NCI-H82 (cell line): ENCODE data around the gene EFTUD2.
"Not testable (repeated sequence)": the region's sequence is repeated elsewhere in the genome, so short reads cannot be mapped to it uniquely, and the experiment has no call there.

Experiments used
- DNase-seq: peaks from one replicate; lab custom pipeline; 2025; lab: John Stamatoyannopoulos, UW

Gene EFTUD2

DNA sequence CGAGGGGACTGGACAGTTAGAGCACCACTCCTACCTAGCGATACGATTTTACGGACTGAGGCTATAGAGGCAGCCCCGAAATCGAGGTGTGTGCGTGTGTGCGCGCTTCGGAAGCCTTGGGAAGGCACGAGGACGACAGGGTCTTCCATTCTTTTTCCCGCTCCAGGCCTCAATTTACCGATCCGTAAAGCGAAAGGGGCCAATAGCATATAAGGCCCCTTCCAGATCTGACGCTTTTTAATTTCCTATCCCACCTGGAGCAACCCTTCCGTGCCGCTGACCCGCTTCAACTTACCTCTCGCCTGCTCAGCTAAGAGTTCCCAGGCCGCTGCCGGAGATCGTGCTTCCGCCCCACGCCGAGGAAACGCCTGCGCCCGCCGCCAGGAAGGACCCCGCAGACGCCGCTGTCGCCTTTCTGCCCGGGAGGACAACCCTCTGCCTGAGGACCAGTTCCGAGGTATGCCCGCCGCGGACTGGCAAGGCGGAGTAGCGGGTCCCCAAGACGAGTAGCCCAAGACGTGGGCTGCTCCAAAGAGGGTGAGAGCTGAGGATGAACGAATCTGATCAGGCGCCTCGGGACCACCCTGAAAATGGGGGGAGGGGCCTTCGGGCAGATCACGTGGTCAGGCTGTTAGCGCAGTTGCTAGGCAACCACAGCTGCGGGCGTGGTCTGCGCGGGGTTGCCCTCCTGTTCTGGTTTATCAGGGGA is at the start of gene EFTUD2:
Gene EFTUD2 (minus strand): TSS at position 372 of the 709 bp plus-strand sequence. CDS start 4,924 bp downstream, outside the sequence.
- peak; percentile 95 for DNase-seq

DNA sequence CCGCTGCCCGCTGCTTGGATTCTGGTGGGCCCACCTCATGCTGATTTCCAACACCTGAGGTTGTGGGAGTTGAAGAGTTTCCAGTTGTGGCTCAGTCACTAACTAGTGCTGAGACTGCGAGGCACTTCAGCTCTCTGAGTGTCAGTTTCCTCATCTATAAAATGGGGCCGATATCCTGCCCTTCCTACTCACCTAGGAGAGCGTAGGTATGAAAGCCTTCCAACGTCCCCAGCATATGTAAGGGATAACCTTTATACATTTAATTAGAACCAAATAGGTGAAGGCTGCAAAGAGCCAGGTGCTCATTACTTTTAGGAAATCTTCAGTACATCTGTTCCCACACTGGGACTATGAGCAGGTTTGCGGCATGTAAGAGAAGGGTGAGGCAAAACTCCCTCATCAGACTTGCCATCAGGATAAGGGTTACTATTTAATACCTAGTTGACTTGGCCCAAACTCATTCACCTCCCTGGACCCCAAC is 49.1 kb upstream of the EFTUD2 start:
- DNase-seq = no peak

DNA sequence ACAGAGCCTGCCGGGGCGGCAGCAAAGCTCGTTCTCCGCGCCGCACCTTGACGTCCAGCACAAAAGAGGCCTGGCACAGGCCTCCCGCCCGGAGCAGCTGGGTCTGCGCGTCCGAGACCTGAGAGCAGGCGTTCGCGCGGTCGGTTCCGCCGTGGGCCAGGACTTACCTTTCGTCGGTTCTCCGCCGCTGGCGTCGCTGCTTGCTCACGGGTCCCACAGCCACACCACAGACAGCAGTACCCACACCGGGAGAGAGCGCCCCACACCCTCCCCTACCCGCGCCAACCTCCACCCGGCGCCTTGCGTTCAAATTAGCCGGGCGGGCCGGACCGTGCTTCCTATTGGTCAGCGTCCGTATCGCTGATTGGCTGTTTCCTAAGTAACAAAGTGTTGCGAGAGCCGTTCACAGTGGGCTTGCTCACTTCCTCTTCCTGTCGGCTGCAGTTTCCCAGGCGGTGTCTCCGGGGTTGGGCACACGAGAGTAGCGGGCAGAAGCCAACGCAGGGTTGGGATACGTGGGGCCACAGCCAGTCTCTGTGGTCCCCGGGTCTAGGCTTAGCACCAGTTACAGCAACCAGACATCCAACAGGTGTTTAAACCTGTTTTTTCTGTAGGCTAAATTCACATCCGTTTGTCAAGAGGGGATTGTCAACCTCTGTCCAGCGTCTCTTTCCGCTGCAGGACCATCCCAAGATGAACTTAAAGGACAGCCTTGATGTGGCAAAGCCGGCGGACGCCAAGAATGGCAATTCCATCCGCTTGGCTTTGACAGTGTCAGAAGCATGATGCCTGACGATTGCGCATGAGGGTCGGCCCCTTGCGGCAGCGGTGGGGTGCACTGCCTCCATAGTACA is 48.4 kb upstream of the EFTUD2 start, which contains the start of gene KIF18B:
Gene KIF18B (minus strand): TSS at position 313 of the 854 bp plus-strand sequence. CDS start 11,429 bp downstream, outside the sequence.
- DNase-seq = peak; percentile 99

DNA sequence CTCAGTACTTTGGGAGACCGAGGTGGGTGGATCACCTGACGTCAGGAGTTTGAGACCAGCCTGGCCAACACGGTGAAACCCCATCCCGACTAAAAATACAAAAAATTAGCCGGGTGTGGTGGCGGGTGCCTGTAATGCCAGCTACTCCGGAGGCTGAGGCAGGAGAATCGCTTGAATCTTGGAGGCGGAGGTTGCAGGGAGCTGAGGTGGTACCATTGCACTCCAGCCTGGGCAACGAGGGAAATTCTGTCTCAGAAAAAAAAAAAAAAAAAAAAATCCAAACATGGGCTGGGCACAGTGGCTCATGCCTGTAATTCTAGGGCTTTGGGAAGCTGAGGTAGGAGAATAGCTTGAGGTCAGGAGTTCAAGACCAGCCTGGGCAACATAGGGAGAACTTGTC is 46.4 kb upstream of the EFTUD2 start:
- not testable (repeated sequence) for DNase-seq

DNA sequence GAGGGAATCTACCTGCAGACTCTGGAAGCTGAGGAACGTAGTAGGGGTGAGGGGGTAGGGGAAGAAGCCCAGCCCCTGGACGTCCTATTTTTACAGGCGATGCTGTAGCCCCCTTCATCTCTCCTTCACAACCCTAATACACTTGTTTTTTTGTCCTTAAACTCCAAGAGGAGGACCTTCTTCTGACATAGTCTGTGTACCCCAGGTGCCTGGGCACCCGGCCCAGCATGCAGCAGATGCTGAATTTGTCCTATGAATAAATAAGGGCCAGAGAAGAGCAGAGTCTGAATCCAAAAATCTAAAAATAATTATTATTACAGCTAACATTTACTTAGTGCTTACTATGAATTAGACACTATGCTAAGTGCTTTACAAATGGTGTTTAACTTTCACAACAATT is 43.2 kb upstream of the EFTUD2 start:
- DNase-seq = no peak

DNA sequence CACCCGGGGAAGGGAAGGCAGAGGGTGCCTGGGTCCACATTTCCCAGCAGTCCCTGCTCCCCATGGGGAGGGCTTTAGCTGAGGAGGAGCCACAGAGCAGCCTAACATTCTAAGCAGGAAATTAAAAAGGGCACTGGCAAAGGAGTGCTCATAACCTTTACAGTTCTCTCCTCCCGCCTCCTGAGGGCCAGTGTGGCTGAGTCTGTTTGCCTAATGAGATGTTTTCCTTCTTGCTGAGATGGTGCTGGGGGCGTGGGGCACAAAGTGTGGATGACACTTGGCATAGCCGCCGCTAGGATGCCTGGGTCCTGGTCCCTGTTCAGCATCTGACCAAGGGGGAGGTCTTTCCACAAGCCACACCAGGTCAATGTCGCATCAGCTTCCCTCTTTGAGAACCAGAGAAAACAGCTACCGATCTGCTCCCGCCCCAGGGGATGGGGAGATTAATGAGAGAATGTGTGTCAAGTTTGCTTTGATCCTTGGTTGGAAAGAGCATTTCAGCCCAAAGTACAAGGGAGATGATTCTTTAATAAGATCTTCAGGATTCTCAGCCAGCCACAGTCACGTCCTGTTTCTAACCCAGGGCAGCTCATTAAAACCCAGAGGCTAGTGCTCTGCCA is 42.6 kb upstream of the EFTUD2 start:
- DNase-seq = peak; percentile 33

DNA sequence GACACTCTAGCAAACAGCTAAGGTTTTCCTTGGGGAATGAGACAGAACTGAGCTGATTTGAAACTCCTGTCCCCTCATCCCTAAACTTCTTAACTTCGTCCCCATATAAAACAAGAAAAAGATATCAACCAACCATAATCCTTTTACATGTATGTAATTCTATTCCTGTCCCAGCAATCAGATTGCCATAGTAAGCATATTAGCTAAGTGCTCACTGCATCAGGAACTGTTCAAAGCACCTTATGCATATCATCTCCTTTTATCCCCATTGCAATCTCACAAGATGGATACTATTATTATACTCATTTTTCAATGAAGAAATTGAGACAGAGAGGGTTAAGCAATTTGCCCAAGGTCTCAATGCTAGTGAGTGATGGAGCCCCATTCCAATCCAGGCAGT is 41.5 kb upstream of the EFTUD2 start:
- DNase-seq = peak; percentile 38

DNA sequence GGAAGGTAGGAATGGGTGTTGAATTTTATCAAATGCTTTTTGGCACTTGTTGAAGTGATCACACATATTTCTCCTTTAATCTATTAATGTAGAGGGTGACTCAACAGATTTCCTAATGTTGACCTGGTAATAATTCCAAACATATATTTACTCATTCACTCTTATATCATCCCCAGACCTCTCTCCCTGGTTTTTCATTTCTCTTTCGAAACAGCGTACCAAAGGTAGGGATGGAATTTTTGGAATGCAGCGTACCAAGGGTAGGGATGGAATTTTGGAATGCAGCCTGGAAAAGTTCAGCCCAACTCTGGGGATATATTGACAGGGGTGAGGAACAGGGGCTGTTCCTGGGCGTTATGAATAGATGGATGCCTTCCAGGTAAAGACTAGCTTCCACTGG is 41.1 kb upstream of the EFTUD2 start:
- no peak for DNase-seq

DNA sequence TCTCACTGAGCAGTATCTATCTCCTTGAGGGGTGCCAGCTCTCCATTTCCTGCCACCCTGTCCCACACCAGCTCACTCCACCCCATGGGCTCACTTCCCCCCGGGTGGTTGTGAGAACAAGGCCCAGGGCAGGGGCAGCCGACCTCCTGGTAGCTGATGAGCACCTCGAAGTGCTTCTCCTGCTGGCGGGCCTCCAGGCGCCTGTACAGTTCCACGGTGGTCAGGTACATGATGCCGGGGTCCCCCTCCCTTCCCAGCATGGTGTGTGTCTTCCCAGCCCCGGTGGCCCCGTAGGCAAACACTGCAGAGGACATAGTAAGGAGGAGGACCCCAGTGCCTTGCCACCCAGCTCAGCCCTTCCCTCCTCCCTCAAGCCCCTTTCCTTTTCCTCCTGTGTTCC is 35.9 kb upstream of the EFTUD2 start:
- DNase-seq = no peak

DNA sequence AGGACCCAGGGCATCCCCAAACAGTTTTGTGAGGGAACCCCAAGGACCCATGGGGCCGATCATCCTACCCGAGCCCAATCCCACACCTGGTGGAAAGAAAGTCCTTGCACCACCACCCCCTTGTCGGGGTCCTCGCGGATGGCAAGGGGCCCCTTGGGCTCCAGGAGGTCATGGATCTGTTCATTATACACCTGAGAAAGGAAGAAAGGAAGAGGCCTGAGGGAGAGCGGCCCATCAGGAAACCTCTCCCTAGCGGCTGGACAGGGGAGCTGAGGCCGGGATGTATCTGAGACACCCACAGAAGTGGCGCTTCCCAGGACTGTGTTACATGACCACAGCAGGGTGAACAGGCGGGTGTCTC is 35.5 kb upstream of the EFTUD2 start:
- DNase-seq = no peak

DNA sequence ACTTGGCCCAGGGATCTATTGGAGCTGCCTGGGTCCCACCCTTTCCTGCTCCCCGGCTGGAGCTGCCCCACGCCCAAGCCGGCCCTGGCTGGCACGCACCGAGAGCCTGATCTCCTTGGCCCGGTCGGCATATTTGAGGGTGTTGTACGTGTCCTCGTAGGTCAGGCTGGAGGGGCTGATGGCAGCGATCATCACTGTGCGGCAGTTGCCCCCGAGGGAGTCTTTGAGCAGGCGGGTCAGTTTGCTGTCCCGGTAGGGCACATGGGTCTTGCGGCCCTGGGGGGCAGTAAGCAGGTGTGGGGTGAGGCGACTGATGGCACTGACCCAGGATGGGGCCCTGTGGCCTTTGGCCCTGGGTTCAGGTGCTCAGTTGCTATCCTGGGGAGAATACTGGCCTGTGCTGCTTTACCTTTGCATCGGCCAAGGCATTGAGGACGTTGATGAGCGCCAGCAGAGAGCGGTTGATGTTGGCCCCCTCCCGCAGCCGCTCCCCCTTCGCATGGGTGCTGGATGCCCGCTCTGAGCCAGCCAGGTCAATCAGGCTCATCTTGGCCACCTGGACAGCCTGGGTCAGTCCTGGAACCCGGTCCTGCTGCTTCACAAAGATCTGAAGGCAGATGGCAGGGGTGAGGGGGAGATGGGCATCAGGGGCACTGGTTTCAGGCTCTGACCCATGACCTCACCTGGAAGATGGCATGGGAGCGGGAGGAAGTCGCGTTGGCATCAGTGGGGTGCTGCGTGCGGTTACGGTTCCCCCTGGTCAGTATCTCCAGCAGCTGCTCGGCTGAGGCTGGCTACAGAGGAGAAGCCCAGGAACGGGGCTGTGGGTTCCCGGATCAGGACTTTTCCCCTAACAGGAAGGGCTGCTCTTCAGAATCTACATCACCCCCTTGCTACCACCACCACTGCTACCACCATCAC is 34.8 kb upstream of the EFTUD2 start:
- DNase-seq = no peak

DNA sequence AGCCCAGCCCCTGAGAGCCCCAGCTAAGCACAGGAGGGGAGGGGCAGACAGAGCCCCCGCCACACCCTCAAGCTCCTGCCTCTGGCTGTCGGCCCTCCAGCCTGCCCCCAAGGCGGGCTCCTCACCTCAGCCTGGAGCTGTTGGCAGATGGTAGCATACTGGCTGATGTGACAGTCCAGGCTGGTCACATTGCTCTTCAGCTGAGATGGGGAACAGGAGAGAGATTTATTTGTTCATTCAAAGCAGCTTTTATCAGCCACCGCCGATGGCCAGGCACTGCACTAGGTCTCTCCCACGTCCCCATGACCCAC is 33.5 kb upstream of the EFTUD2 start:
- DNase-seq = no peak

DNA sequence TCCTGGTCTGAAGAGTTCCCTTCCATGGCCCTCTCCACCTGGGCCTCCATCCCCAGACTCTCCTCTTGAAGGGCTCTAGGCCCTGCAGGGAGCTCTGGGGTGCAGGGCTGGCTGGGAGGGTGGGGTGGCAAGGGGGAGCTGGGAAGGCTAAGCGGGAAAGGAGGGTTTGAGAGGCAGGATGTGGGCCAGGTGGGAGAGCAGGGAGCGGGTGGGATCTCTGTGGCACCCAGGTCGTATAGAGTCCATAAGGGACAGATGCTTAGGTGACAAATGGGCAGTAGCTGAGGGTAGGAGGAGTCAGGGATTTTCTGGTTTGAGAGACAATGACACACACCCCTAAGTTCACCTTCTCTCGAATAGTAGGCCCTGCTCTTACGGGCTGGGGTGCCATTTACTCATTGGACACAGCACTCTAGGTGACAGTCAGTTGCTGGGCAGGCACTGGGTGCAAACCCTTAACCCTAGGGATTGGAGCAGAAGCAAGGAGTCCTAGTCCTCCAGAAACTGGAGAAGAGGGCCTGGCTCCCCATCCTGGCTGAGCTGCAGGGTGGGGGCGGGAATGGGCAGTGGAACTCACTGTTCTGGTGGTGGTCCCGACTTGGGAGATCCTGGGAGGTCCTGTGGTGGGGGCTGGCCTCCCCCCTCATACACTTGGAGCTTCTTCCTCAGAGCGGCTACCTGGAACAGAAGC is 33.0 kb upstream of the EFTUD2 start:
- no peak for DNase-seq

DNA sequence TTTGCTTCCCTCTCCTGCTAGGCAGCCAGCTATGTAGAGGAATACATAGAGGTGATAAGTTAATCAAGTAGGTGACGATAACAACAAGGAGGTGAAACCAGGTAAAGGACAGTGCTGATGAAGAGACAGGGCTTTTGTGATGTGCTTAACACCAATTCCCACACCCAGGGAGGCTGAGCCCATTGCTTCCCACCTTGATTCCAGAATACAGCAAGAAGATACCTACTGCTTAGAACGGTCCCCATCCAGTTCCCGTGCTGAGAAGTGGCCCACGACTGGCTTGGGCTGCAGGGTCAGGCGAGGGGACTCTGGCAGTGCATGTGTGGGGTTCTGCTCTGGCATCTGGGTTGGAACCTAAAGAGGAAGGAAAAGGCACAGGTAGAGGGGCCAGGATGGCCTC is 32.1 kb upstream of the EFTUD2 start:
- no peak for DNase-seq

DNA sequence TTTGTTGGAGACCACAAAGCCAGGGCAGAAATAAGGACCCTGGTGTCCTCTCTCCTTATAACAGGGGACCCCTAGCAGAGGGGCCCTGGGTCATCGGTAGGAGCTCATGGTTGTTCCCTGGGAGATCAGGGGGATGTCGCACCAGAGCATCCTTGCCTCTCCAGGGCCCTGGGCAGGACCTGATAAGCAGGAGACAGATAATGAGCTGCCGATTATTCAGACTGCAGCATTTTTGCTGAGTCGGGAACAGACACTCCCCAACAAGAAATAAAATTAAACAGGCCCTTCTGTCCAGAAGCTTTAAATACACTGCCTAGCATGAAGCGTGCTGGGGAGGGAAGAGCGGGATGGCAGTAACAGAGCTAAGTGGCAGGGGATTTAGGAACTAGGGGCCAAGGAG is 31.4 kb upstream of the EFTUD2 start:
- no peak for DNase-seq

DNA sequence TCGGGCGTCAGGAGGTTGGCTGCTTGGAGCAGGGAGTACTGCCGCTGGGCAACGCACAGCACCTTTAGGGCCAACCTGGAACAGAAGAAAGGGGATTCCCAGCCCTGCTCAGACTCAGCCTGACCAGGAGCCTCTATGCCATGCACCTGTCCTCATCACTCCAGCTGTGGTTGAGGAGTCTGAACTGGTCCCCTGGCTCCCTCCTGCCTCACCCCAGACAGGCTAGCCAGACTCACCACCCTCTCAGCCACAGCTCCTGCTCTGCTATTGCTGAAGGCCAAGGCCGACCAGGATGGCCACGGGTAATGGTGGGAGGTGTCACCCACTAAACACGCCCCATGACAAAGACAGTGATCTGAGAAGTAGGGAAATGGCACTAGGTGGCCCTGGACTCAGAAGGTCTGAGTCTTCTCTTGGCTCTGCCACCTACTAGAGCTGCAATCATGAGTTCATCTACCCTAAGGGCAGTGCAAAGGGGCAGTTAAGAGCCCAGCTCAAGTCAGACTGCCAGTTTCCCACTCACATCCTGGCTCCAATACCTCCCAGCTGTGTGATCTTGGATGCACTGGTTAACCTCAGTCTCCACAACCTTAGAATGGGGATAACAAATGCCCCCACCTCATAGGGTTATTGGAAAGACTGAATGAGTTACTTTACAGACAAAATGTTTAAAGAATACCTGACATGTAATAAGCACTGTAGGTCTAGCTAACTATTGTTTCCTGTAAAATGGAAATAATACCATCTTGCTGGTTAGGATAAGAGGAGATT is 29.9 kb upstream of the EFTUD2 start:
- DNase-seq = no peak

DNA sequence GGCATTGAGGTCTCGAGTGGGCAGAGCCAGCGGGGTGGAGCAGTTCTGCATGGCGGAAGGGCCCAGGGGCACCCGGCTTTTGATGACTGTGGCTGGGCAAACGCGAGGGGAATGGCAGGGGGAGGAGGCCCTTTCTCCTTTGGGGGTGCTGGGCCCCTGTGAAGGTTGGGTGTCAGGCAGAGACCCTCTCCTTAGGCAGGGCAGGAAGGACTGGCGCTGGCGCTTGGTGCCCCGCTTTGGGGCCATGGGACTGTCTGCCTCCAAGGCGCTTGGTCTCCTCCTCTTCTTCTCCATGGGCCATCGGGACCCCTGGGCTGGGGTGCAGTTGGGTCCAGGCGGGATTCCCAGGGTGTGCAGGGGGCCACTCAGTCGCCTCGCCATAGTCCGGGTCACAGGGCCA is 28.9 kb upstream of the EFTUD2 start:
- DNase-seq = no peak

DNA sequence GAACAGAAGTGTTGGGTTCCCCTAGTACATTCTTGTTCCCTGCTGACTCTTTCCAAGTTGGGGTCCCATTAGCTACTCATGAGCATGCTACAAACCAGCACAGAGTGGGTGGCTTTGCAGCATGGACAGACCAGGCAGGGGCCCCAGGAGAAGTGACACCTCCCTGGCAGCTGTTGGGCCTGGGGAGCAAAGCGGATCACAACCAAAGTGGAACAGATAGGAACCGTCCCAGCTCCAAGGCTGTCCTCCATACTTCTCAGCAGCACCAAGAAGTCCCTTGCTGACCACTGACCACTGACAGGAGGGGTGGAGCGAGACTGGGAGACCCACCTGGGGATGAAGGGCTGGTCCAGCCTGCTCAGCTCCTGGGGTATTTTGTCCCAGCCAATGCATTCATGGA is 28.5 kb upstream of the EFTUD2 start:
- no peak for DNase-seq

DNA sequence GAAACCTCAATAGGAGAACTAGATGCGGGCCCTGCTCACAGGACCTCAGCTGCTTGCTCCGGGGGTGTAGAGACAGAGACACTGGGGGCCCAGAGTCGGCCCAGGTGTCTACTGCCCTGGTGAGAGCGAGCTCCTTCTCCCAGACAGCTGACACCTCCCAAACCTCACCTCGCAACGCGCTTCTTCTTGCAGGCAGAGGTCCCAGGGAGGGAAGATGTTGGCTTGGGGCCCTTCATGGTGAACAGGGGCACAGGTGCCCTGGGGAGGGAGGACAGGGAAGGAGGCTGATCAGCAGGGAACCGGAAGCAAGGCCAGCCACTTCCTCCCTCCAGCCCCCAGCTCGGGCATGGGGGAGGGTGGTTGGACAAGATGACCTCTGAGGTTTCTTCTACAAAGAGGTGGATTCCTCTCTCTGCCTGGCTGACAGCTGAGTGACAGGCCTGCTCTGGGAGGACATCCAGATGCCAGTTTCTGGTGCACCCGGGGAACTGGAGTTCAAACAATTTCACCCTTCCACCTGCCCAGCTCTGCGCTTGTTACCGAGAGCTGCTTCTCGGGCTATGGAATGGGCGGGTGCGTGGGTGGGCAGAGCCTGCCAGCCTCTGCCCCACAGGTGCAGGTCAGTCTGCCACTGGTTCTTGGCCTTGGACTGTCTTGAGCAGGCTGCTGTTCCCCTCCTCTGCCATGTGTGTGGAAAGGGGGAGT is 27.7 kb upstream of the EFTUD2 start:
- no peak for DNase-seq
